T1000 (cell line): ENCODE measurements around the gene NEK3.
"Not testable (repeated sequence)": the region's sequence is repeated elsewhere in the genome, so short reads cannot be mapped to it uniquely, and the experiment has no call there.

Source experiments
- DNase-seq: peaks from one replicate; lab custom pipeline; 2025; ENCODE audit warnings: mixed read lengths; lab: John Stamatoyannopoulos, UW

Gene NEK3

DNA sequence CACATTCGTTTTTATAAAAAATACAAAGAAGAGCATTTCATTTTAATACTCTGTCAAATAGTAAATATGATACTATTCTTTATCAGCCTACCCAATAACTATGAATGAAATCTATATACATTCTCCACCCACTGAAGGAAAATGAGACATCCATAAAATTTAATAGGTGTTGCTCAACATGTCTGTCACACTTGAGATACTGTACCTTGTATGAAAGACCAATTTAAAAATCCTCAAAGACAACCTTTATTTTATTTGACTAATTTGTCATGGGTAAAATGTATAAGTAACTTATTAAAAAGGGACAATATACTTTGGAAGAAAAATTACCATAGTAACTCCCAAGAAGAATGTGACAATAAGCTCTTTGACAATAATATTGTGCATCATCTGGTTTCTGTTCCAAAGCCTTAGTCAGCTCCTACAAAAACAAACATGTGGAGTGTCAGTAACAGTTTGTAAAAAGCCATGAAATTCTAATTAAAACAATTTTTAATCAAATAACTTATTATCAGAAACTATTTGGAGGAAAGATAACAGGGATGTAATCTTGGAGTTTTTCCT is 11.5 kb upstream of the NEK3 start:
- DNase-seq = not testable (repeated sequence)

DNA sequence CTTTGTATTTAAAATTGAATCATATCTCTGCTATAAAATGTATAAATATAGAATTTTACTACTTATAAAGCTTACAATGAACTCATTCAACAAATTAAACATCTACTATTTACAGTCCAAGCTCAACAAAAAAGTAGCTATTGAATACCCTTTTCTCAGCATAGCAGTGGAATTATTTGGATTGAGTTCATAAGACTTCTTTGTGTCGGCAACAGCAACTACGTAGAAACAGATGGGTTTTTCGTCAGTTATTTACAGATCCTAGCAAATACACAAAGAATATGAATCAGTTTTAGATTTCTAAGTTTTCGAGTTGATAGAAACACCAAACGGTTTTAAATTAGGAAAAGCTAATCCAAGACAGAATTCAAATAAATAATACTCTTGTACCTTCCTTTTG is 10.4 kb upstream of the NEK3 start:
- no peak for DNase-seq

DNA sequence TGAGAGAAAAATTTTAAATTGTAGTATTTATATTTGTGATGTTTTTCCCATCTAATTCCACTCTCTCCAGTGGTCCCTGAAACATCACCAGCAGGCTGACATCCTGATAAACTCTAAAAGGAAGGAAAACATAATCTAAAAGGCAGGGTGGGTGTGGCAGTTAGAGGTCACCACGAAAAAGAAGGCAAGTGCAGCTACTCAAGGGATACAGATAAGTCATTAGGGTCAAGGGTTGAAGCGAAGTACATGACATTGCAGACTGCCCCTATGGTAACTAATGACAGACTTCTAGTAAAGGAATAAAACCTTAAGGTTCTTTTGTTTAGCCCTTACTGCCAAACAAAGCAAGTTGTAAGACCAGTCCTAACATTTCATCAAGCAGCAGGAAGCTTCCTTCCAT is 6.0 kb upstream of the NEK3 start:
- no peak for DNase-seq

DNA sequence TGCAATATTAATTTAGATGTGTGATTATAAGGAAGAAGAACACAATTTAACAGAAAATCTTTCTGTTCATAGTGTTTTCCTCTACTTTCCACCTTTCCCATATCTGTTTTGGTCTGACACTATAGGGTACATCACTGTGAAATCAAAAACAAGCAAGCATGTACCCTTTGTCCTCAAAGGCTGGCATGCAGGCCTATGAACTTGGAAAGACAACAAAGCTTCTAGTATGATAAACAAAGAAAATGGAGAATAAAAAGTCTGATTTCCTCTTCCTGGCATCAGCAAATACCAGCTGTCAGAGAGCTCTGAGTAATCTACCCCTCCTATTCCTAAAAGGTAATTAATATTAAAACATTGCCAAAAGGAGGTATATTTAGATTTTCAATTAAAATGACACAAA is 5.6 kb upstream of the NEK3 start:
- no peak for DNase-seq

DNA sequence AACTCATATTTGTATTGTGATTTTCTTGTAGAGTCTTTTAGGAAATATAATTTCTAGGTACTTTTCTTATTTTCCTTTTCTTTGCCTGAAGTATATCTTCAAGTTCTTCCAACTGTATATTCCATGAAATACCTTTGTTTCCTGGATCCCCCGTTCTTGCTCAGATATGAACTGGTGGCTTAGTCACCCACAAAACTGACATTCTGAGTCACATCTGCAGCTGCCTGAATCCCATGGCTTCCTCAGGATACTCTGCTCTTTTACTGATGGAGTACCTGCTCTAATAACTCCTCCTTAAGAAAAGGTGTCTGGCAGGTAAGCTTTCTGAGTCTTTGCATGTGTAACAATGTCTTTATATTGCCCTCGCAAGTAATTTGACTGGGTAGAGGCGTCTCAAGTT is 4.5 kb upstream of the NEK3 start:
- DNase-seq = not testable (repeated sequence)

DNA sequence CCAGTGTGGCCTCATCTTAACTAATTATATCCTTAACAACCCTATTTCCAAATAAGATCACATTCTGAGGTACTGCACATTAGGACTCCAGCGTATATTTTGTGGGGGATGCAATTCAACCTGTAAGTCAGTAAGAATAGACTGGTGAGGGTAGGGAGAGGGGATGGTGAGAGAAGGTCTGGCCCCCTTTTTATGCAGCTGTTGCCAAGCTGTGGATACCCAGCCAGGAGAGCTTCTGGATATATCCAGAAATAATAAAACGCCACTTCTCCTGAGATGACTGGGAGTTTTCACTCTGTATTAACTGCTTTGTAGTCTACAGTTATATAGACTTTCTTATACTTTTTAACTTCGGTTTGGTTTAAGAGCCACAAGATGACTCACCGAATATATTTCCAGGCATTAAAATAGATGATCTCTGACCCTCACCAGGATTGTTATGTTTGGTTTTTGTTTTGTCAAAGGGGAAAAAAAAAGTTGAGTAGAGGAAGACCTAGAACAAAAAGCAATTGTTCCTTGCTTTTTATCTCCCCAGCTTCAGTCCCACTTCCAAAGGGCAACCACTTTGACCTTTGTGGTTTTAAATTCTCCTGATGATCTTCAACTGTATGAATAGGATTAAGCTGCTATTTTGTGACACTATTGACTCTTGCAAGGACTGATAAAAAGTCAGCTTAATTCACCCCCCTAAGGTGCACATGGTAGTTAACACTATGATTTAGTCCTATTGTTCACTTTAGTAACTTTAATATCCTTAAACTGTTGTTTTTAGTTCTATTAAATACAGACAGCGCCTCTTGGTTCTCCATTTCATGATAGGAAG is 3.1 kb upstream of the NEK3 start:
- DNase-seq = no peak

DNA sequence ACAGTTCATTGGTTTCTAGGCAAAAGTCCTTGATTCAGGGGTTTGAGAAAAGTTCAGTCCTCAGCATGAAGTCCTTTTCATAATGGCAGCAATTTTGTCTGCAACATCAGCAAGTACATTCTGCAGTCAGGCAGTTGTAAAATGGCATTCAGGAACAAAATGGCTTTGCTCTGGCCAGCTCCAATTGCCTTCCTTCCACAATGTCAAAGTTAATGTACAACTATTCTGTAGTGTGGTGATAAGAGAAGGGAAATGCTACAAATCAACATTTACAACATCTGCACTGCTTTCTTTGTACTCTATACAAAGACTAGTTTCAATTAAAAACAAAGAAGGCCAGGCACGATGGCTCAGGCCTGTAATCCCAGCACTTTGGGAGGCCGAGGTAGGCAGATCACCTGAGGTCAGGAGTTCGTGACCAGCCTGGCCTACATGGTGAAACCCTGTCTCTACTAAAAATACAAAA is 1.8 kb upstream of the NEK3 start:
- no peak for DNase-seq

DNA sequence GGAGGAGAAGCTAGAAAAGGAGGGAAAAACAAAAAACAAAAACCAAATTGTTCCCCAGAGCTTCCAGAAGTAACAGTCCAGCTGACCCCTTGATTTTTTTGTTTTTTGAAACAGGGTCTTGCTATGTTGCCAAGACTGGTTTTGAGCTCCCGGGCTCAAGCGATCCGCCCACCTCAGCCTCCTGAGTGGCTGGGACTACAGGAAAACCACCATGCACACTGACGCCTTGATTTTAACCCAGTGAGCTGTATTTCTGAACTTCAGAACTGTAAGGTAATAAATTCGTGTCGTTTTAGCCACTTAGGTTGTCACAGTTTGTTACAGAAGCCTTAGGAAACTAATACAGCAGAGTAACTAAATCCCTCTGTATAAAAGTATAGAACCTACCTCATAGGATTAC is 1.1 kb upstream of the NEK3 start:
- DNase-seq = no peak

DNA sequence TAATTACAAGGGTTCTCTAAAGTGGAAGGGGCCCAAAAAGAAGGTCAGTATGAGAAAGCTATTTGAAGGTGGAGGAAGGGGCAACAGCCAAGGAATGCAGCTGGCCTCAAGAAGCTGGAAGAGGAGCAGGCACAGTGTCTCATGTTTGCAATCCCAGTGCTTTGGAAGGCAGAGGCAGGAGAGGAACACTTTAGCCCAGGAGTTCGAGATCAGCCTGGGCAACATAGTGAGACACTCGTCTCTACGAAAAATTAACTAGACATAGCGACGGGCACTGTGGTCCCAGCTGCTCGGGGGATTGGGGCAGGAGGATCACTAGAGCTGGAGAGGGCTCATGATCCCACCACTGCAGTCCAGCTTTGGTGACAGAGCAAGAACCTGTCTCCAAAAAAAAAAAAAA is 656 bp upstream of the NEK3 start:
- no peak for DNase-seq

DNA sequence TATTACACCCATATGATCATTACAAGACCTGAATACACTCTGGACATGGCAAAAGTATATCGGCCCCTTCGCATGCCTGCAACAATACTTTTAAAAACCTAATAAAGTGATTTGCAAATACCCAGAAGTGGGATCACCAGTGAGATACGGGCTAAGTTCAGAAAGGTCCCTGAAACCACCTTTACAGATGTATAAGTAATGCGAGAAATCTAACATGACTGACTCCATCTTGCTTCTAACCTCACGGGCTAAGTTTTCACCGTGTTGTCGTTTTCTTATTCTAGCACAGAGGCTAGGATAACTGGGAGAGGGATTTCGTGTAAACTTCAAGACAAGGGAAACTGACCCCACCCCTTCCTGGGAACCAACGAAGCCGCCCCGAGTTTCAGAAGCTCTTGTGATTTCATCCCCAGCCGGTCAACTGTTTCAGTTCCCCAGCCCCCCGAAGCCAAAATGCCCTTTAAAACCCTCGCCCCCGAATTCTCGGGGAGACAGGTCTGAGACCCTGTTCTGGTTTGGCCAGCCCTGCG is 703 bp downstream of the NEK3 start:
- no peak for DNase-seq

DNA sequence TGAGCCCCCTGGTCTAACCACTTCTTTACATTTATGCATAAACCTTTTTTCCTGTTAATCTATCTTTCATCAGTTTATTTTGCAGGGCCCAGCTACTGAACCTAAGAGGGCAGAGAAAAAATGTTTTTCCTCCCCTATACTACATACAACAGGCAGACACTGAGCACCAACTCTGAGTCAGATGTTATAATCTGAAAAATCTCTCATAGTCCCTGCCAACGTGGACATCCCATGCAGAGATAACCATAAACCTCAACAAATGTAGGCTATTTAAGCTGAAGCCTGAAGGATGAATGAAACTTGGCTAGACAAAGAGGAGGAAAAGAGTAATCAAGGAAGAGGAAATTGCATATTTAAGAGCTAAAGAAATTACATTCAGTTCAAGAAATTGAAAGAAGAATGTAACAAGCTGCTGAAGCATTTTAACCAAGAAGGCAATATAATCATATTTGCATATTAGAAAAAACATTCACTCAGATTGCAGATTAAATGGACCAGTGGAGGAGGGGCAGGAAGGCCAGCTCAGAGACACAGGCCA is 2.6 kb downstream of the NEK3 start:
- DNase-seq = no peak

DNA sequence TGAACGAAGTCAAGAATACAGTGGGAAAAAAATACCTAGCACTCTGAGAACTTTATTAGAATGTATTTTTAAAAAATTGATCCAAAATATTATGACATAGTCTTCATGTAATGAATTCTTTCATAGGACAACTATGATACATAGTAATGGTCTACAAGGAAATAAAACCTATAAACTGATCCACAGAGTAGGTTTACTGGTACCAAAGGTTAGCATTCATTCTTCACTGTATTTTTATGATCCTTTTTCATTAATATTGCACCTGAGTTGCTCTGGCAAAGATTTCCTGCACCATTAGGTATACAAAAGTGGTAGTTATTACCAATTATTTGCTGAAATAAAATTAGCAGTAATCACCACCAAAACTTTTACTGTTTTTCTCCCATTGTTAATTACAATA is 4.2 kb downstream of the NEK3 start:
- no peak for DNase-seq

DNA sequence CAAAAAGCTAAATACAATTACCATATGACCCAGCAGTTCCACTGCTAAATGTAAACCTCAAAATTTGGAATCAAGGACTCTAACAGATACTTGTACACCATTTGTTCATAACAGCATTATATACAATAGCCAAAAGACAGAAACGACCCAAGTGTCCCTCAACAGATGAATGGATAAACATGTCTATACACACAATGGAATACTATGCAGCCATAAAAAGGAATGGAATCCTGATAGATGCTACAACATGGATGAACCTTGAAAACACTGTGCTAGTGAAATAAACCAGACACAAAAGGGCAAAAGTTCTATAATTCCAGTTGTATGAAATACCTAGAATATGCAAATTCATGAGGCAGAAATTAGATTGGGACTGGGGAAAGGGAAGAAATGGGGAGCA is 12.2 kb downstream of the NEK3 start:
- DNase-seq = no peak

DNA sequence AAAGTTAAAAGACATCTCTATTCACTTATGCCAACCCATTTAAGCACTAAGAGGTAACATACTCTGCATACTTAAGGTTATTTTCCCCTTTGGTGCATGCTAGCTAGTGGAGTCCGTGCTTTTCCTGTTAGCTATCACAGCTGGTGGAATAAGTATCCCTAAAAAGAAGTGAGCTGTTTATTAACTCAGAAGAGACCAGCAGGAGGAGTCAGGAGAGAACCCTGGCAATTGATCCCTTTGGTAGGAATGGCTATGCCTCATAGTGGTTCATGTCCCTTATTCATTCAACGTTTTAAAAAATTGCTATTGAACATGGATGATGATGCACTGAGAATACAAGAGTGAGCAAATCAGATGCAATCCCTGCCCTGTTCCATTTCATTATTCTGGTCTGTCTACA is 18.1 kb downstream of the NEK3 start:
- no peak for DNase-seq

DNA sequence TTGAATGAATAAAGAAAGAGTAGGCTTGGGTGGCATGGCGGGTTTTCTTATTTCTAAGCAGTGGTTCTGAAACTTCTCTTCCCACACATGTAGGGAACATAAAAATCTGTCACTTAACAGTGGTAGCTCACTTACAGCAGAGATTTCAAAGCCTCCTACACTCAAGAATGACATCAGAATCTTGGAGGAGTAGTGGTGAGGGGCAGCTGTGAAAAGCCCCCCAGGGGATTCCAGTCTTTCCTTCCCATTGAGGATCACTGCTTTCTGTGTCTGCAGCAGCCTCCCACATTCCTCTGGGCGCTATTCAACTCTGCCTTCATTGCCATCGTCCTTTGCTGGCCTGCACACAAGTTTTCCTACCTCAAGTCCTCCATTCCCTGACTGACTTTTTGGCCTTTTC is 21.9 kb downstream of the NEK3 start:
- no peak for DNase-seq

DNA sequence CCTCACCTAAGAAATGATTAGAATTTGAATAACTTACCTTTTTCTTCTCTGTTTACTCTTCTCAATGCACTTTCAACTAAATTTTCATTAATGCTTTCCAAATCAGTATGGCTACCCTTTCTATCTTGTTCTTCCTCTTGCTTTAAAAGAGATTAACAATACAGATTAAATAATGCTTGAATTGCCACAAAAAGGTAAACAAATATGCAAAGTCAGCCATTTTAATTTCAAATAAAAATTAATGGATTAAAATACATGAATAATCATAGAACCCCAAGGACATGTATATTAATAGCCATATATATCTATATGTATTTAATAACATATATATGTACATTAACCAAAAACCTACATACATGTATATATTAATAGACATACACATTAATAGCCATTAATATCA is 22.6 kb downstream of the NEK3 start:
- no peak for DNase-seq

DNA sequence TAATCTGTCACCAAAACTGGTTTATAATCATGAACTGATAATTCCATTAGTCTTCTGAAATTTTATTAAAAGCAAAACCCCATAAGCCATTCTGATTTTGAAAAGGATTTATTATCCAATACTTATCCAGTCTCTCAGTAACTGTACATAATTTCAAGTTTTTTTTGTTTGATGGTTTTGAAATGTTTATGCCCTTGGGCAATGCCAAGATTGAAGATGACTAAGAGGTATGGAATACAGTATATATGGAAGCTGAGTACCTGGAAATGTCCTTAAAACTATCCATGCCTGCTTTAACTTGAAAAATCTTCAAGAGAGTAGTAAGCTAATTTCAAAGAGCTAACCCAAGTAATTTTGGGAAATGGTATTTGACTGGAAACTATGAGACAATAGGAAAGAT is 28.8 kb downstream of the NEK3 start:
- DNase-seq = no peak

DNA sequence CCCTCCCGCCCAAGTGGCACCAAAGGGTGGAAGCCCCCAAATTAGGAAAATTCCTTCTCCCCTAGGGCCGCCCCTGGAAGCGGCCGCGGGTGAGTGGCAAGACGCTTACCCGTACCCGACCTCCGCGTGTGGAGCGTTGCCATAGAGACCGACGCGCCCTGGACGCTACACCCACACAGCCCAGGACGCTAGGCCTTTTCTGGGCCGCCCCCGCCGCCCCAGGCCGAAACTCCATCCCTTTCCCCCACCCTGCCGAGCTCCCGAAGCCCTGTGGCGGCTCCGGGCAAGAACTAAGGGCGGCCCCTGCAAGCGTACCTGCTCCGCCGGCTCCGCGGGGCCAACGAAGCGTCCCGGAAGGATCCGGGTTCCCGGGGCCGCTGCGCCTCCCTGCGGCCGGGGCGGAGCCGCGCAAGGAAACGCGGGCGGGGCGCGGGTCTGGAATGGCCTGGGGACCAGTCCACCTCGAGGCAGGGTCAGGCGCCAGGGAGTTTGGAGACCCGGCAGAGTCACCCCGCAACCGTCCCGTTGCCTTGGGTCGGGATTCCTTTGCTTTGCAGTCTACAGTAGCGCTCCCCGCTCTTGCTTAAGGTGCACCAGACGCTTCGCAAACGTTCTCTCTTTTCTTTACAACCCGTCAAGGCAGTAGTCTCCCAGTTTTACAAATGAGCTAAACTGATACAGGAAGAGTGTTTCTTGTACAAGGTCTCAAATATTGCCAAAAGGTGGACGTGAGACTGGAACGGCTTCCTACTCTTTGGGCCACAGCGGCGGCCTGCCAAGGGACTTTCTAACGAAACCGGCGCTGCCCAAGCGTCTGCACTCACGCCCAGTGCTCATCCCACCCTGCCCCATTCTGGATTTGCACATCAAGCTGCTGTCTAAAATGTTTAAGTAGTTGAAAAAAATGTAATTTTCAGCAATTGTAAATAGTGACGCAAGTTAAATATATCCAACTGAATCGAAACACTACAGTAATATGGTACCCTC is 30.4 kb downstream of the NEK3 start, which contains the start of gene NEK5:
NEK5 (minus strand) TSS at position 360 of the 987 bp plus-strand sequence. CDS start 1,591 bp downstream, outside the sequence.
- no peak for DNase-seq

DNA sequence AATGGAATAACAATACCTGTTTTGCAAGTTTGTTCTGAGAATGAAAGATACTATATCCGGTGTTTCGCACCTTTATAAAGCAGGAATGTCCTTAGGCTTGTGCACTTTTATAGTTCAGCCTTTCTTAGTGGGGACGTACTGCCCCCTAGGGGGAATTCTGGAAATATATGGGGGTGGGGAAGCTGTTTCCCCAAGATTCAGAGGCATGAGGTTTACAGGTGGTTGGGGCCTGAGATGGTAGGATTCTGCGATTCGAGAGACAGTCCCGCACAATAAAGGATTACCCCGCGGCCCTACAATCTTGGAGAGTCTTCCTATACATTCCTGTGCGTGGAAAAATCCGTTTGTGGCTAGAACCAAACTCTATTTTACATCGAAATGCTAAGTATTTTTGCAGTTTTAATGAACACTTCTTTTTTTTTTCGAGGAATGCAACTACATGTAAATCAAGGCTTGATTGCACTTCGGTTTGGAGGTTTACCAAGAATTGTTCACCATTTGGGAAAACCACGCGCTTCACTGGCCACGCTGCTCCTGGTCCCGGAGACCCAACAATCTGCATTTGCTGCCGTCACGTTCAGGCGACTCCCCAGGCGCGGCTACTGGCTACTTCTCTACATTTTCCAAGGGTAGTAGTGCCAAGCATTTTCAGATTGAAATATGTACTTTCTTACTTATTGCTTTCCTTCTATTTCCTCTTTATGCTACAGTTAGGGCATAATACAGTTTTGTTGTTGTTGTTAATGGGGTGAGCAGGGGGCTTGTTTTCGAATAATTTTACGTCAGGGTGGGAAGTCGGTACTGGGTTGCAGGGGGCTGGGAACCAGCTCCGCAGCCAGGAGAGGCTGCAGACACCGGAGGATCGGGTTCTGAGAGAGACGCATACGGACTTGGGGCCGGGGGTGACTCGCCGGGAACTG is 31.4 kb downstream of the NEK3 start:
- DNase-seq = no peak

DNA sequence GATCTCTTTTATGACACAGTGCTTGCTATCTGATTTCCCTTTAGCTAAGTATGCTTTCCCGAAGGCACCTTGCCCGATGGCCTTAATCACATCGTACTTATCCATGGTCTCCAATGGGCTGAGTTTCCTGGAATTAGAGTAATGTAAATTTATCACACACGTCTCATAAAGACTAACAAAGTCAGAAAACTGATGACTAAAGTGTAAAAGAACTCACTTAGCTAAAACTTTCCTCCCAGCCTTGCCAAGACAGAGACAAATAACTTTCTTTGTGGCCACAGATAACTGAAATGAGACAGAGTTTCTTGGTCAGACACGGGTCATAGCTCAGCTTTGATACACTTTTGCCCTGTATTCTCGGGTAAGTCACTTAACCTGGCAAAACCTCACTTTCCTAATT is 32.0 kb downstream of the NEK3 start:
- no peak for DNase-seq

DNA sequence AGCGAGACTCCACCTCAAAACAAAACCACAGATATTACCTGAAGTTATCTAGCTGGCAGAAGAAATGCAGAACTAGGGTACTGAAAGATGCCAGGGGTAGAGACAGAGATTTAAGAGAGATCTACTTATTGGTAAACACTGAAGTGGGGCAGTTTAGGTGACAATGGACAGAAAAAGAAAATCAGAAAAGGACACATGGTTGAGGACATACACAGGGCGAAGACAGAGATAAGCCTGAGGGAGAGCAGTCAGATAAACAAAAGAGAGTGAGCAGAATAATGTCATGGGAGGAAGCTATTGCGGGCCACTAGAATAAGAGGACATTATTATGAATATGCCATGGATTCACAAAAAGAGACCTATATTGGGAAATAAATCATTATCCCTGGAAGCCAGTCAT is 33.9 kb downstream of the NEK3 start:
- DNase-seq = no peak
